B cell (primary cell): Measurements from ENCODE around the gene GLB1L. TPM values are rescaled to one million over a fixed set of nuclear protein-coding genes. Genes with fewer than 3 reads are reported as not detected.

ENCODE experiments used
- ATAC-seq: fragments of 200-7000 bp; cut with Tn5 transposase; one replicate; pipeline ENCODE4 v1.10.0; 2021; ENCODE audit warnings: low read depth, mild to moderate bottlenecking, moderate number of reproducible peaks, moderate library complexity
- CTCF ChIA-PET: fragments of 350-600 bp; sonication (Branson Sonifier 250); formaldehyde crosslinking; loops from one replicate; lab custom pipeline; 2021; ENCODE audit warnings: antibody characterized with exemption, inconsistent platforms; lab: Charles Lee
- POLR2A ChIA-PET: fragments of 350-600 bp; sonication (Branson Sonifier 250); formaldehyde crosslinking; loops from one replicate; lab custom pipeline; 2021; ENCODE audit warnings: antibody characterized with exemption; lab: Charles Lee
- DNase-seq: peaks from one replicate; pipeline ENCODE4 v3.0.0; 2013
- H2AFZ ChIP-seq: 2 replicates; pipeline ENCODE4 v1.6.1; 2012; ENCODE audit warnings: mild to moderate bottlenecking, low read depth, low read length; ENCODE audit not compliant: insufficient read depth, poor library complexity, severe bottlenecking
- H3K27ac ChIP-seq, 2 donors: 1 replicate in 1 of 2; 2 replicates in 1 of 2; pipeline ENCODE4 v1.5.1; 2012 to 2013; ENCODE audit warnings: low read length in 2 of 2, mild to moderate bottlenecking in 2 of 2, moderate library complexity in 1 of 2
- H3K27me3 ChIP-seq, 4 experiments: fragments of 200-600 bp in 1 of 4; sonication (generic) in 1 of 4; replicated peaks in 1 of 4; 1 replicate in 2 of 4; 2 replicates in 2 of 4; pipeline versions ENCODE4 v1.6.1 to v1.7.0; 2013 to 2016; ENCODE audit warnings: low read length in 3 of 4, mild to moderate bottlenecking in 2 of 4, mixed read lengths in 1 of 4, moderate library complexity in 1 of 4; ENCODE audit not compliant: insufficient read depth in 4 of 4, control insufficient read depth in 3 of 4; ENCODE audit errors: control extremely low read depth in 1 of 4
- H3K36me3 ChIP-seq, 2 experiments: replicated peaks in 1 of 2; 1 replicate in 1 of 2; 2 replicates in 1 of 2; pipeline versions ENCODE4 v1.6.1 to v1.7.1; 2013; ENCODE audit warnings: low read length in 1 of 2; ENCODE audit not compliant: insufficient read depth in 2 of 2, control insufficient read depth in 1 of 2; ENCODE audit errors: control extremely low read depth in 1 of 2, extremely low read depth in 1 of 2
- H3K4me1 ChIP-seq, 2 donors: fragments of 200-600 bp in 1 of 2; sonication (generic) in 1 of 2; 1 replicate in 1 of 2; 2 replicates in 1 of 2; pipeline versions ENCODE4 v1.5.1 to v1.6.1; 2013 to 2017; ENCODE audit warnings: low read length in 2 of 2; ENCODE audit not compliant: control insufficient read depth in 2 of 2, insufficient read depth in 2 of 2
- H3K4me2 ChIP-seq: replicated peaks from 2 replicates; pipeline ENCODE3; 2012; ENCODE audit warnings: mild to moderate bottlenecking, low read depth, low read length; ENCODE audit not compliant: poor library complexity, severe bottlenecking
- H3K4me3 ChIP-seq, 5 experiments: fragments of 200-600 bp in 1 of 5; sonication (generic) in 1 of 5; 1 replicate in 3 of 5; 2 replicates in 2 of 5; pipeline versions ENCODE4 v1.5.1 to v1.7.0; 2011 to 2016; ENCODE audit warnings: low read length in 4 of 5, mild to moderate bottlenecking in 4 of 5, low read depth in 2 of 5, control low read depth in 1 of 5, moderate library complexity in 1 of 5; ENCODE audit not compliant: insufficient read depth in 1 of 5; ENCODE audit errors: control extremely low read depth in 1 of 5, extremely low read depth in 1 of 5
- H3K79me2 ChIP-seq: fragments of 200-600 bp; sonication (generic); one replicate; pipeline ENCODE4 v1.6.0; 2016; ENCODE audit warnings: low read length; ENCODE audit not compliant: control insufficient read depth, insufficient read depth
- H3K9ac ChIP-seq: fragments of 200-600 bp; sonication (generic); 2 replicates; pipeline ENCODE4 v1.6.1; 2017; ENCODE audit warnings: mild to moderate bottlenecking, low read length, moderate library complexity
- H3K9me3 ChIP-seq, 3 donors: one replicate each; pipeline versions ENCODE4 v1.6.1 to v1.7.1; 2013; ENCODE audit warnings: low read length in 2 of 3; ENCODE audit not compliant: control insufficient read depth in 2 of 3, insufficient read depth in 1 of 3; ENCODE audit errors: control extremely low read depth in 1 of 3
- H4K20me1 ChIP-seq: 2 replicates; pipeline ENCODE4 v1.6.0; 2012; ENCODE audit warnings: mild to moderate bottlenecking, low read length; ENCODE audit not compliant: insufficient read depth, control insufficient read depth, poor library complexity, severe bottlenecking
- H3K27ac Mint-ChIP-seq: one replicate; pipeline ENCODE4 v1.8.0; 2021; ENCODE audit warnings: mixed read lengths
- H3K27me3 Mint-ChIP-seq: one replicate; pipeline ENCODE4 v1.8.0; 2021; ENCODE audit warnings: mixed read lengths
- H3K4me1 Mint-ChIP-seq: one replicate; pipeline ENCODE4 v1.8.0; 2021; ENCODE audit warnings: mixed read lengths
- H3K4me3 Mint-ChIP-seq: one replicate; pipeline ENCODE4 v1.8.0; 2021; ENCODE audit warnings: mixed read lengths
- H3K9me3 Mint-ChIP-seq: one replicate; pipeline ENCODE4 v1.8.0; 2022; ENCODE audit warnings: mixed read lengths; ENCODE audit not compliant: insufficient read depth
- EZH2 ChIP-seq: IDR thresholded peaks from 2 replicates; pipeline ENCODE4 v1.6.1; 2012; ENCODE audit warnings: borderline replicate concordance, low read depth, mild to moderate bottlenecking, moderate library complexity, low read length; ENCODE audit not compliant: insufficient read depth, poor library complexity, severe bottlenecking
- WGBS: methylation state at CpG from one replicate; pipeline ENCODE4 v1.1.5; 2013; ENCODE audit warnings: missing lambda C conversion rate; ENCODE audit not compliant: insufficient coverage; 5-methylcytosine and 5-hydroxymethylcytosine counted together
- intact Hi-C: fragments of 100-400 bp; cut with micrococcal nuclease; formaldehyde crosslinking; loops from one replicate; pipeline ENCODE4 v1.10.0; 2022
- polyA plus RNA-seq: library from polyadenylated mRNA; depleted of rRNA; stranded (reverse); fragments of >200 nt; gene quantifications from 2 replicates; pipeline ENCODE4 v1.2.3, GENCODE V29; 2012
- total RNA-seq, 2 donors: library from RNA; stranded (reverse); fragments of 120-200 nt in 1 of 2; gene quantifications; 1 replicate in 1 of 2; 2 replicates in 1 of 2; pipeline versions ENCODE4 v1.2.3 to v1.2.4, GENCODE V29; 2013 to 2022
- TF ChIP-seq, protein P1 (sequence below): fragments of 200-600 bp; IDR thresholded peaks from one replicate; pipeline ENCODE4 v1.8.0; 2022; ENCODE audit warnings: antibody characterized with exemption, mild to moderate bottlenecking

The GLB1L gene
- total and polyA plus RNA-seq, 2 donors (not counting 1 experiment from before 2014, with no cell fraction given): 2.4 to 4.1 TPM

GRCh38 chr2:219253753-219254589, 8.7 kb upstream of the GLB1L start, which contains the start of gene TUBA4A:
Gene TUBA4A, minus strand, starts transcription at chr2:219253918. Its CDS starts 60 bp downstream, at chr2:219253858.
- intact Hi-C loops: loop anchor here (1.0 to 5.0 kb wide), 9 partner anchors 9 to 1037 kb away; partner anchors contain the start of genes ANKZF1, ARPC2, ATG9A and DNAJB2
- Mint-ChIP-seq H3K27me3 (no peaks in the 10 kb centered on the region), H3K4me3 (peak within 1 kb of the TSS; percentile 87), H3K9me3 (no peaks in the 10 kb centered on the region), H3K27ac (peak within 1 kb of the TSS; percentile 96), H3K4me1 (peaks cover 49% of the 10 kb centered on the region)
- Histone ChIP-seq H3K4me1 (peaks cover 34 to 44% of the 10 kb centered on the region in 2 donors), H3K9me3 (no peaks in the 10 kb centered on the region), H2AFZ (peak within 1 kb of the TSS; percentile 93), H3K36me3 (peaks cover 2 to 23% of the 10 kb centered on the region in 2 experiments), H4K20me1 (peaks cover 22% of the 10 kb centered on the region), H3K4me2 (peak within 1 kb of the TSS; percentile 100), H3K27me3 (no peaks in the 10 kb centered on the region), H3K4me3 (peak within 1 kb of the TSS; percentile 83 to 97 (median 90)), H3K9ac (peak within 1 kb of the TSS; percentile 90), H3K79me2 (peaks cover 40% of the 10 kb centered on the region), H3K27ac (peak within 1 kb of the TSS; percentile 93 to 94)
- POLR2A ChIA-PET: interaction anchor here (0.5 to 4.2 kb wide), 19 partner anchors 9 to 1035 kb away, joined by 3 to 106 read pairs (median 5); partner anchors contain the start of genes ABCB6, ANKZF1, ATG9A and CNPPD1
- DNase-seq: peak; percentile 93
- ATAC-seq: peak; percentile 72
- WGBS: 0% methylated on average over 75 of the region's 76 CpGs
- TF ChIP-seq, protein P1, sequence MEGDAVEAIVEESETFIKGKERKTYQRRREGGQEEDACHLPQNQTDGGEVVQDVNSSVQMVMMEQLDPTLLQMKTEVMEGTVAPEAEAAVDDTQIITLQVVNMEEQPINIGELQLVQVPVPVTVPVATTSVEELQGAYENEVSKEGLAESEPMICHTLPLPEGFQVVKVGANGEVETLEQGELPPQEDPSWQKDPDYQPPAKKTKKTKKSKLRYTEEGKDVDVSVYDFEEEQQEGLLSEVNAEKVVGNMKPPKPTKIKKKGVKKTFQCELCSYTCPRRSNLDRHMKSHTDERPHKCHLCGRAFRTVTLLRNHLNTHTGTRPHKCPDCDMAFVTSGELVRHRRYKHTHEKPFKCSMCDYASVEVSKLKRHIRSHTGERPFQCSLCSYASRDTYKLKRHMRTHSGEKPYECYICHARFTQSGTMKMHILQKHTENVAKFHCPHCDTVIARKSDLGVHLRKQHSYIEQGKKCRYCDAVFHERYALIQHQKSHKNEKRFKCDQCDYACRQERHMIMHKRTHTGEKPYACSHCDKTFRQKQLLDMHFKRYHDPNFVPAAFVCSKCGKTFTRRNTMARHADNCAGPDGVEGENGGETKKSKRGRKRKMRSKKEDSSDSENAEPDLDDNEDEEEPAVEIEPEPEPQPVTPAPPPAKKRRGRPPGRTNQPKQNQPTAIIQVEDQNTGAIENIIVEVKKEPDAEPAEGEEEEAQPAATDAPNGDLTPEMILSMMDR: no peak
- no peak for TF ChIP-seq EZH2
- CTCF ChIA-PET: interaction anchor here (0.8 to 7.6 kb wide), 23 partner anchors 9 to 196 kb away, joined by 3 to 97 read pairs (median 5); partner anchors contain the start of genes ANKZF1, ATG9A, CNPPD1 and DNAJB2
